GM11168 (cell line): ENCODE measurements around the gene VPS9D1.

ENCODE experiments used
- in situ Hi-C: fragments of 300-500 bp; cut with MboI; formaldehyde crosslinking; loops from one replicate; pipeline ENCODE4 v1.12.0; 2022; ENCODE audit warnings: low sequenced_read_pairs; ENCODE audit not compliant: unreplicated experiment

The VPS9D1 gene, protein sequence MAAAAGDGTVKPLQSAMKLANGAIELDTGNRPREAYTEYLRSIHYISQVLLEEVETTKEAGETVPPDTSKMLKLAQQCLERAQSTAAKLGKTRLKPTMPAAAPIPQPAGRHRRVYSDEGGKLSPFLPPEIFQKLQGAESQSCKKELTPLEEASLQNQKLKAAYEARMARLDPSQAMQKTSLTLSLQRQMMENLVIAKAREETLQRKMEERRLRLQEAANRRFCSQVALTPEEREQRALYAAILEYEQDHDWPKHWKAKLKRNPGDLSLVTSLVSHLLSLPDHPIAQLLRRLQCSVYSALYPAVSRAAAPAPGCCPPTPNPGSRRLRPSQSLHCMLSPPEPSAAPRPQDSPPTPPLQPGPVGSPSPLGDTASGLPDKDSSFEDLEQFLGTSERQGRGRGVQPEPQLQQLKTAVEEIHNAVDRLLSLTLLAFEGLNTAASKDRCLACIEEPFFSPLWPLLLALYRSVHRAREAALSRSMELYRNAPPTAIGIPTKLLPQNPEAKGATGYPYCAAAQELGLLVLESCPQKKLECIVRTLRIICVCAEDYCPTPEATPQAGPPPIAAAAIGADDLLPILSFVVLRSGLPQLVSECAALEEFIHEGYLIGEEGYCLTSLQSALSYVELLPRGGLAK

GRCh38 chr16:89720813-89721545 is at the start of gene VPS9D1, which contains the start of gene ZNF276:
Gene VPS9D1 (minus strand): TSS chr16:89720898. CDS start chr16:89720861, 37 bp downstream.
Gene ZNF276 (plus strand): TSS chr16:89721537. CDS start chr16:89721641, 104 bp downstream.
- in situ Hi-C loops: no loop called here

DNA sequence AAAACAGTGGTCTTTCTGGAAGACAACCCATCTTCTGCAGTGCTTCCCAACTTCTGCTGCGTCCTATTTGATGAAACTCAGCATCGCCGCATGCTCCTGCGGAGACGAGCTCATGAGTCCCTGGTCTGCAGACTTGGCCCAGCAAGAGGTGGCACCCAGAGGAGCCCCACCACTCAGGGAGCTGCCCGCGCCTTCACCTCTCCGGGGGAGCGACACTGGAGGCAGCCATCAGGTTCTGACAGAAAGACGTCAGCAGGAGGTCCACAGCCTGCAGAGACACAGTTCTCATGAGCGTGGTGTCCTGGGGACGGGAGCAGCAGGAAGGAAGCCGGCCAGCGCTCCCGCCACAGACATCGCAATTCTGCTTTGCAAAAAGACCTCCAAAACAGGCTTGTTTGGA is 49.7 kb upstream of the VPS9D1 start:
- in situ Hi-C loops: no loop called here

- in situ Hi-C loops: no loop called here
Observed at GRCh38 chr16:89765292-89765830, 44.7 kb upstream of the VPS9D1 start.

- in situ Hi-C loops: no loop called here
Observed at GRCh38 chr16:89764711-89765201, 44.1 kb upstream of the VPS9D1 start.

- in situ Hi-C loops: no loop called here
Observed at GRCh38 chr16:89761304-89761922, 40.7 kb upstream of the VPS9D1 start.

DNA sequence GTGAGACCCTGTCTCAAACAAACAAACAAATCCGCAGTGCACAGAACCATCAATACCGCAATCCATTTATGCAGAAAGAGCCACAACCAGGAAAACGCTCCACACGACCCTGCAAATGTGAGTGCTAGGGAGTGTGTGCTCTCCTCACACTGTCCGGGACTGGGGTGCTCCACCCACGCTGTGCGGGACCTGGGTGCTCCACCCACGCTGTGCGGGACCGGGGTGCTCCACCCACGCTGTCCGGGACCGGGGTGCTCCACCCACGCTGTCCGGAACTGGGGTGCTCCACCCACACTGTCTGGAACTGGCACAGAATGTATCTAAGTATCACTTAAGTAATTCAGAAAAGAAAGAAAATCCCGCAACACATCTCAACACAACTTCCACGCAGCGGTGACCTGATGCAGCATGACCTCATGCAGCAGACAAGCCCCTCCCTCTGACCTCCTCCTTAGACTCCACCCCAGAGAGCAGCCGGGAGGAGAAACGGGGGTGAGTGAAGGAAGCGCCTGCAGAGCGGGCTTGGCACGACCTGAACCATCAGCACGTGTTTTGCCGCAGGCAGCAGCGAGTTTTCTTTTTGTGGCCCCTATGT is 39.1 kb upstream of the VPS9D1 start:
- in situ Hi-C loops: no loop called here

DNA sequence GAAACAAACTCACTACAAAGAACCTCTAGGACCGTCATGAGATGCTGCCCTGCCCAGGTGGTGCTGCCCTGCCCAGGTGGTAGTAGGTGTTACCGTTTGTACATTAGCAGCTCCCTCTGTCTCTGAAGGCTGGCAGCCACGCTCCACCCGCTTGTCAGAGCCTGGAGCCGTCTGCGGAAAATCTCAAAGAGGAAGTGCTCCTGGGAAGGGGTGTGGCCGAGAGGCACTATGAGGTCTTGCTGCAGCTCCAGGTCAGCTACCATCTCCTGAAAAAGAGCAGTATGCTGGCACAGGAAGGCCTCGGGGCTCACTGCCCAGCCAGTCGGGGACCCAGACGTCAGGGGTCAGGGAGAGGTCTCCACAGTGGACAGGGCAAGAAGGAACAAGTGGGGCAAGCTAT is 28.9 kb upstream of the VPS9D1 start:
- in situ Hi-C loops: no loop called here

GRCh38 chr16:89748921-89749320 is 28.2 kb upstream of the VPS9D1 start:
- in situ Hi-C loops: no loop called here

DNA sequence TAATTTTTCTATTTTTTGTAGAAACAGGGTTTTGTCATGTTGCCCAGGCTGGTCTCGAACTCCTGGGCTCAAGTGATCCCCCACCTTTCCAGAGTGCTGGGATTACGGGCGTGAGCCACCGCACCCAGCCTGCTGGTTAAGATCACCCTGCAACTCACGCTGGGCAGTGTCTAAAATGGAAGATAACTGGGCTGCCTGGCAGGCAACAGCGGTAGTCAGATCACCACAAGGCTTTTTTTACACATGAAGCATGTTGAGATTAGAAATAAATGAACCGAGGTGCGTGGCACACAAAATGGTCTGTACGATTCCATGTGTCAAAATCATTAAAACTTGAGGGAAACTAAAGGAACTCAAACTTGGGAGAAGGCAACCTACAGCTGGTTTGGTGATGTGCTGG is 27.4 kb upstream of the VPS9D1 start:
- in situ Hi-C loops: no loop called here

- in situ Hi-C loops: no loop called here
Observed at GRCh38 chr16:89746043-89746442, 25.3 kb upstream of the VPS9D1 start.

- in situ Hi-C loops: no loop called here
Observed at GRCh38 chr16:89744813-89745212, 24.1 kb upstream of the VPS9D1 start.

DNA sequence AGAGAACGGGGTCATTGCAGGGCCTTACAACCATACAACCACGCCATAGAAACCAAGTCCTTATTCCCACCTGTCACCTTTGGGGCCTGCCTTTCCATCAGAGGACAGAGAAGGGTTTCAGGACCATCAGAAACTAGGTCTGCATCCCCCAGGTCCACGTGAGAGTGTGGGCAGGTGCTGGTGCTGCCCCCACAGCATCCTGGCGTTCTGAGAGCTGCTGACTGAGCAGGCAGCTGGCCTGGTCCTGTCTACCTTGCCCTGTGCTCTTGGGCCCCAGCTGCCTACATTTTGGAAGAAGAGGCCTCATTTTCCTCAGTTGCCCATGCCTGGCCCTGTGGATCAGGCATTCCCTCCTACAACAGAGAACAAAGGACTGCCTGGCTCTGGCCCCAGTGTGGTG is 22.2 kb upstream of the VPS9D1 start:
- in situ Hi-C loops: no loop called here

DNA sequence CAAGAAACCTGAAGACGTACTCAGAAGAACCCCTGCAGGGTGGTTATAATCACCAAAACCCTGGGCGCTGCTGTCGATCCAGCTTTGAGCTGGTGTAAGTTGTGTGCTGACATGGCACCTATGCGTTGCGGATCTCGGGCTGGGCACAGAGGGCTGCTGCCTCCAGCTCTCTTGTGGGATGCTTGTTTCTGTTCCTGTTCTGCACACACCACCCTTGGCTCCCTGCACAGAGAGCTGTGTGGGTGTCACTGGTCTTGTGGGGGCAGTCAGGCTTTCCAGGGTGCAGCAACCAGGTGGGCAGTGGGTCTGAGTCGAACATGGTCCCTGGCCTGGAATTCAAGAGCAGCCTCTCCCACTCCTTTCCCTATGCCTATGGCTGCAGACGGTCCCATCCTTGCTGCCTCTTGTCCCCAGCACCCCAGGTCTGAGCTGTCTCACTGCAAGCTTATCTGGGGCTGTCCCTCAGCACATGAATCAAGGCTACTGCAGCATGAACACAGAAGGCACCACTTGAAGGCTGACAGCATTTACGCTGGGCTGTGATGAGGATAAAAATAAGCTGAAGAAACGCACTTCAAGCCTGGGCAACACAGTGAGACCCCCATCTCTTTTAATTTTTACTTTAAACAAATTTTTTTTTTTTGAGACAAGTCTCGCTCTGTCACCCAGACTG is 20.8 kb upstream of the VPS9D1 start:
- in situ Hi-C loops: no loop called here

- in situ Hi-C loops: no loop called here
Observed at GRCh38 chr16:89739383-89739782, 18.7 kb upstream of the VPS9D1 start.

GRCh38 chr16:89738538-89739317 is 18.0 kb upstream of the VPS9D1 start:
- in situ Hi-C loops: no loop called here

GRCh38 chr16:89738072-89738377 is 17.3 kb upstream of the VPS9D1 start:
- in situ Hi-C loops: no loop called here

GRCh38 chr16:89737341-89738071 is 16.8 kb upstream of the VPS9D1 start:
- in situ Hi-C loops: no loop called here

GRCh38 chr16:89736554-89736953 is 15.9 kb upstream of the VPS9D1 start:
- in situ Hi-C loops: no loop called here
